Upper lobe of right lung (tissue), 1 donor: Measurements from ENCODE around the gene HLA-G. TPM values are rescaled to one million over a fixed set of nuclear protein-coding genes. Genes with fewer than 3 reads are reported as not detected.
A peak's percentile ranks its signal among the peaks of the same experiment; 100 is the strongest.

Experiments used
- ATAC-seq: fragments of 200-7000 bp; cut with Tn5 transposase; one replicate; pipeline ENCODE4 v1.9.1; 2020; ENCODE audit warnings: mild to moderate bottlenecking, moderate library complexity
- DNase-seq: peaks from one replicate; pipeline ENCODE4 v3.0.0-alpha.2; 2020
- H3K27ac ChIP-seq: fragments of 200-600 bp; one replicate; pipeline ENCODE4 v1.8.0; 2022
- H3K27me3 ChIP-seq: fragments of 200-600 bp; one replicate; pipeline ENCODE4 v1.8.0; 2022; ENCODE audit warnings: mild to moderate bottlenecking
- H3K36me3 ChIP-seq: fragments of 200-600 bp; one replicate; pipeline ENCODE4 v1.8.0; 2022
- H3K4me1 ChIP-seq: fragments of 200-600 bp; one replicate; pipeline ENCODE4 v1.8.0; 2022
- H3K4me3 ChIP-seq: fragments of 200-600 bp; one replicate; pipeline ENCODE4 v1.8.0; 2022; ENCODE audit warnings: mild to moderate bottlenecking
- H3K9me3 ChIP-seq: fragments of 200-600 bp; one replicate; pipeline ENCODE4 v1.8.0; 2022
- intact Hi-C: fragments of 100-400 bp; cut with DNase I; formaldehyde crosslinking; loops from one replicate; pipeline ENCODE4 v1.11.0; 2022
- total RNA-seq: library from RNA; stranded (reverse); fragmentation: NEBNext Ultra II Directional; extraction: Animal tissue kit (Norgen Biotek cat#: 25700); gene quantifications from one replicate; pipeline ENCODE4 v1.2.1, GENCODE V29; 2021
- TF ChIP-seq, protein P1 (sequence below): fragments of 200-600 bp; IDR thresholded peaks from one replicate; pipeline ENCODE4 v1.8.0; 2022; ENCODE audit warnings: antibody characterized with exemption
- donor health status: DM: no; HTN: yes; CAD: no; lungs with severe emphysema.

Gene HLA-G
- total RNA-seq, 1 donor from 2014 or later: 1.6 TPM

DNA sequence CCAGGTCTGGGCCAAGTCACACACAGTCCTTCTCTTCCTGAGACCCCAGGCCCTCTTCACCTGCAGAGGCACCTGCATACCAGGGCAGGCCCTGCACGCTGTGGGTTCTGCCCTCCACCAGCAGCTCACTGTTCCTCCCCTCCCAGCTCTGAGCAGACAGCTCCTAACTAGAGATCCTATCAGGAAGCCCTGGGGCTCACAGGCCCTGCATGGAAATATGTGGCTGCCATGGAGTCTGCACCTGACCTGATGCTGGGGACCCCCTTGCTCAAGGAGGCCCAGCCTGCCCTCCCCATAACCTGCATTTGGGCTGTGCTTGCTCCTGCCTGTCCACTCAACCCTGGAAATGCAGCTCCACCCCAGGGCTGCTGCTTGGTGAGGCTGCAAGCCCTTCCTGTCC is 14.6 kb upstream of the HLA-G start:
- no peaks in the 10 kb centered on the region for H3K4me1 ChIP-seq
- H3K27me3 ChIP-seq: peaks cover 4% of the 10 kb centered on the region
- H3K36me3 ChIP-seq: no peaks in the 10 kb centered on the region
- ATAC-seq: no peak
- no peak overlapping the region for H3K4me3 ChIP-seq
- H3K9me3 ChIP-seq: no peaks in the 10 kb centered on the region
- TF ChIP-seq, protein P1, sequence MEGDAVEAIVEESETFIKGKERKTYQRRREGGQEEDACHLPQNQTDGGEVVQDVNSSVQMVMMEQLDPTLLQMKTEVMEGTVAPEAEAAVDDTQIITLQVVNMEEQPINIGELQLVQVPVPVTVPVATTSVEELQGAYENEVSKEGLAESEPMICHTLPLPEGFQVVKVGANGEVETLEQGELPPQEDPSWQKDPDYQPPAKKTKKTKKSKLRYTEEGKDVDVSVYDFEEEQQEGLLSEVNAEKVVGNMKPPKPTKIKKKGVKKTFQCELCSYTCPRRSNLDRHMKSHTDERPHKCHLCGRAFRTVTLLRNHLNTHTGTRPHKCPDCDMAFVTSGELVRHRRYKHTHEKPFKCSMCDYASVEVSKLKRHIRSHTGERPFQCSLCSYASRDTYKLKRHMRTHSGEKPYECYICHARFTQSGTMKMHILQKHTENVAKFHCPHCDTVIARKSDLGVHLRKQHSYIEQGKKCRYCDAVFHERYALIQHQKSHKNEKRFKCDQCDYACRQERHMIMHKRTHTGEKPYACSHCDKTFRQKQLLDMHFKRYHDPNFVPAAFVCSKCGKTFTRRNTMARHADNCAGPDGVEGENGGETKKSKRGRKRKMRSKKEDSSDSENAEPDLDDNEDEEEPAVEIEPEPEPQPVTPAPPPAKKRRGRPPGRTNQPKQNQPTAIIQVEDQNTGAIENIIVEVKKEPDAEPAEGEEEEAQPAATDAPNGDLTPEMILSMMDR: no peak
- no peak overlapping the region for H3K27ac ChIP-seq
- DNase-seq: no peak
- intact Hi-C loops: no loop called here

DNA sequence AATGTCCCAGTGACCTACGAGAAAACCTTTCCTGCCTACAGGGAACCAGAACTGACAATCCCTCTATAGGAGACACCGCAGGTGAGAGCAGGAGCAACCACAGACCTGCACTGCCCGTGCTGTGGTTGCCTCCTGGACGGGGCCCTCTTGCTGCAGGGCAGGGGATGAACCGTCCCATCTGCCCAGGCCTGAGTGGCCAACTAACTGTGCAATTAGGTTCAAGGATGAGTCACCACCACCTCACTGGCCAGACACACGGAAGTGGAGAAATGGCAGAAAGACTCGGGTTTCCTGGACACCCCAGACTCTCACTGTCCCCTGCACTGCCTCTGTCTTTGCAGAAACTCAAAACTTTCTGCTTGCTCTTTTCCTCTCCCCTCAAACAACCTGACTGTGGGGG is 13.8 kb upstream of the HLA-G start:
- no peaks in the 10 kb centered on the region for H3K4me1 ChIP-seq
- intact Hi-C loops: no loop called here
- peak; percentile 41 for ATAC-seq
- TF ChIP-seq, protein P1: no peak
- H3K4me3 ChIP-seq: no peak overlapping the region
- no peak overlapping the region for H3K27ac ChIP-seq
- no peaks in the 10 kb centered on the region for H3K36me3 ChIP-seq
- DNase-seq: no peak
- no peaks in the 10 kb centered on the region for H3K9me3 ChIP-seq
- H3K27me3 ChIP-seq: peaks cover 4% of the 10 kb centered on the region

DNA sequence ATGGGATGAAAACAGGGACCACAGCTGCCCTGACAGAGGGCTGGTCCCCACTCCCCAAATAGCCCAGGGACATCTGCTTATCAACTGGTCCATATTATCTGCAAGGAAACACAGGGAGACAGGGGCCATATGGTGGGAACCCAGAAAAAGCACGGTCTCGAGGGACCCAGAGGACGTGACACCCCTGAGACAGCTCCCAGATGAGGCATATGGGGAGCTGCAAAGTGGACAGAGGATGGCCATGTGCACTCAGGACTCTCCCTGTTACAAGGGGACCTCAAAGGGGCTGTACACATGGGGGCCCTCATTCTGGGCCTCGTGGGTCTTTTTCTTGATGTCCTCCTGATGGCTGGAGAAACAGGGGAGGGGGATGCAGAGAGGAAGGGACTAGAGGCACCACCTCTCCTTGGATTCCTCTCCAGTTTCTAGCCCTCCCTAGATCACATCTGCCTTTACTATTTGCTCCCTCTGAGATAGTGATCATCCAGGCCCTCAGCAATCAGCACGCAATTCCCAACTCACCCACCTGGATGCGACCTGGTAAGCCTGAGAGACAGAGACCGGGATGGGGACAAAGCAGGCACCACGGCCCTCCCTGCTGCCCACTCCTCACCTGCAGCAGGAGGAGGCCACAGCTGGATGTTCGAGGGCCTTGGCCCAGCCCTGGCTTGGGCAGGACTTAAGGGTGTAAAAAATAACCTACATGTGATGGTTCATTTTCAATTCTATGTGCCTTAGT is 13.1 kb upstream of the HLA-G start:
- Histone ChIP-seq H3K36me3 (no peaks in the 10 kb centered on the region), H3K4me1 (no peaks in the 10 kb centered on the region), H3K9me3 (no peaks in the 10 kb centered on the region), H3K4me3 (no peak overlapping the region), H3K27ac (no peak overlapping the region), H3K27me3 (peaks cover 4% of the 10 kb centered on the region)
- ATAC-seq (no peak), DNase-seq (no peak)
- TF ChIP-seq, protein P1: no peak
- intact Hi-C loops: no loop called here

DNA sequence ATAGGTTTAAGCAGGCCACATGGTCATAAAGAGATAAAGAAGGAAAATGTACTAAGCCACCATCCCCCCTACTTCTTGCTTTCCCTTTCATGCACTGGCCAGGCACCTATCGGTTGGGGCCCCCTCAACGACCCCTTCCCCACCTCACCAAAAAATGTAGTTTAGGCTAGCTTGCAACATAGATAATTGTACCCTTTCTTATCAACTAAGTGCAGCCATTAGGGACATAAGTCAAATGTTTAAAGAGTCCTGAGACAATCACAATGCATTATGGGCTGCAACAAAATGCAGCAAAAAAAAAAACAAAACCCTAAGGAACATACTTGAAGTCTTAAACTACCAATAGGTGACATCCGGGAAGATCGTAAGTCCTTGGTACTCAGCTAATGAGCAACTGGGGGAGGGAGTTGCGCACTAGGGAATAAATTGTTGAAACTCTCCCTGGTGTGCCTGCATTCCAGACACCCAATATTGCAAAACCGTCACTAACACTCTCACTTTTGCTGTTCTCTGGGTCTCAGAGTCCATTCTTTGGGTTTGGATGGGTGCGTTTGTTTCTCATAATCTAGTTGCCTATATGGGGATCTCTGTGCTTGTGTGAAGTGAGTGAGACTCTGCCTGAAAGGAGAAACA is 12.4 kb upstream of the HLA-G start:
- Histone ChIP-seq H3K27me3 (peaks cover 4% of the 10 kb centered on the region), H3K9me3 (no peaks in the 10 kb centered on the region), H3K27ac (no peak overlapping the region), H3K4me3 (no peak overlapping the region), H3K4me1 (no peaks in the 10 kb centered on the region), H3K36me3 (no peaks in the 10 kb centered on the region)
- intact Hi-C loops: no loop called here
- TF ChIP-seq, protein P1: no peak
- no peak for ATAC-seq
- no peak for DNase-seq

DNA sequence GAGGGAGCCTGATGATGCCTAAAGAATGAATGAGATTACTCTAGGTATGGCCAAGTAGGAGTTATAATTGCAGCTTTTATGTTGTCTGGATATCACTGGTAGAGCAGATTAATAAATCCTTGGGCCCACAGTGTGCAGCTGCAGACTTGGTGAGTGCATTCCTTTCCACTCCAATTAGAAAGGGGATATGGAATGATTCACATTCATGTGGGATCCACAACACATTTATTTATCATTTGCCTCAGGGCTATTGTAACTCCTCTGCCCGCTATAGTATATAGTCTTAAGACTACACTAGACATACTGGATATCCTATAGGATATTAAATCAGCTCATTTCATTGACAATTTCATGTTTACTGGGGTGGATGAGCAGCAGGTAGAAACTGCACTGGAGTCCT is 11.6 kb upstream of the HLA-G start:
- Histone ChIP-seq H3K4me3 (no peak overlapping the region), H3K27ac (no peak overlapping the region), H3K27me3 (peaks cover 4% of the 10 kb centered on the region), H3K4me1 (no peaks in the 10 kb centered on the region), H3K36me3 (no peaks in the 10 kb centered on the region), H3K9me3 (no peaks in the 10 kb centered on the region)
- no peak for DNase-seq
- no peak for ATAC-seq
- intact Hi-C loops: no loop called here
- TF ChIP-seq, protein P1: no peak
